ENCODE results near the gene COPZ1. TPM values are rescaled to one million over a fixed set of nuclear protein-coding genes. Genes with fewer than 3 reads are reported as not detected.
A peak's percentile ranks its signal among the peaks of the same experiment; 100 is the strongest.
"Not testable (repeated sequence)": the region's sequence is repeated elsewhere in the genome, so short reads cannot be mapped to it uniquely, and the experiment has no call there.

COPZ1 gene
- total and polyA plus RNA-seq, 8 donors: 14.6 to 133 (median 82.4) TPM

- Histone ChIP-seq H3K4me1 (peaks cover 57 to 78% (median 72%) of the 10 kb centered on the region in 4 donors), H3K36me3 (peaks cover 52 to 66% (median 61%) of the 10 kb centered on the region in 4 donors), H3K4me3 (peak overlapping the region; percentile 64 to 93 (median 72)), H3K9me3 (no peaks in the 10 kb centered on the region), H3K27me3 (no peaks in the 10 kb centered on the region), H3K27ac (peak overlapping the region in 3 of 5 donors; percentile 1 to 91 (median 36))
- DNase-seq: no peak
- intact Hi-C loops (cut with DNase I; ENCODE audit: low total_unique reads): no loop called here
- TF ChIP-seq POLR2A (IDR thresholded peaks at IDR 0.05) (no peak), EP300 (IDR thresholded peaks at IDR 0.05) (no peak), POLR2AphosphoS5 (IDR thresholded peaks at IDR 0.05) (no peak), CTCF (IDR thresholded peaks at IDR 0.05) (no peak)
- WGBS, 5 donors: 14 to 24% (median 17%) methylated on average over 11 of the region's 11 CpGs
These were observed 41.9 kb upstream of the COPZ1 start for GRCh38 chr12:54282949-54283593.

- H3K9me3 ChIP-seq; H3K27me3 ChIP-seq; DNase-seq; intact Hi-C loops (cut with DNase I; ENCODE audit: low total_unique reads): not testable (repeated sequence)
- Histone ChIP-seq H3K36me3 (peaks cover 52 to 76% (median 71%) of the 10 kb centered on the region in 4 donors), H3K27ac (peak overlapping the region in 1 of 5 donors; percentile 91), H3K4me1 (peaks cover 49 to 76% (median 73%) of the 10 kb centered on the region in 4 donors), H3K4me3 (peak overlapping the region; percentile 7 to 93 (median 72))
- WGBS, 5 donors: 12 to 26% (median 20%) methylated on average over 1 to 2 of the region's 2 CpGs
These were observed 40.7 kb upstream of the COPZ1 start for GRCh38 chr12:54284070-54284780.

- 38 to 52% (median 40%) methylated on average over 5 of the region's 5 CpGs for WGBS, 5 donors
- Histone ChIP-seq H3K36me3 (peaks cover 52 to 76% (median 71%) of the 10 kb centered on the region in 4 donors), H3K4me3 (peak overlapping the region in 2 of 4 donors; percentile 72 to 93), H3K9me3 (no peaks in the 10 kb centered on the region), H3K27me3 (no peaks in the 10 kb centered on the region), H3K4me1 (peaks cover 49 to 78% (median 73%) of the 10 kb centered on the region in 4 donors), H3K27ac (peak overlapping the region in 4 of 5 donors; percentile 2 to 49 (median 33))
- DNase-seq: no peak
- intact Hi-C loops (cut with DNase I; ENCODE audit: low total_unique reads): no loop called here
- TF ChIP-seq EP300 (IDR thresholded peaks at IDR 0.05) (no peak), POLR2A (IDR thresholded peaks at IDR 0.05) (no peak), POLR2AphosphoS5 (IDR thresholded peaks at IDR 0.05) (no peak), CTCF (IDR thresholded peaks at IDR 0.05) (peak in 1 of 7 experiments; percentile 9)
These were observed 39.5 kb upstream of the COPZ1 start for GRCh38 chr12:54285150-54286041.

GRCh38 chr12:54286042-54287030 lies 38.6 kb upstream of the COPZ1 start:
- Histone ChIP-seq H3K4me3 (peak overlapping the region in 2 of 4 donors; percentile 72 to 93), H3K27me3 (no peaks in the 10 kb centered on the region), H3K27ac (peak overlapping the region in 3 of 5 donors; percentile 2 to 49 (median 39)), H3K36me3 (peaks cover 52 to 76% (median 71%) of the 10 kb centered on the region in 4 donors), H3K4me1 (peaks cover 49 to 78% (median 72%) of the 10 kb centered on the region in 4 donors), H3K9me3 (no peaks in the 10 kb centered on the region)
- no peak for DNase-seq
- intact Hi-C loops (cut with DNase I; ENCODE audit: low total_unique reads): no loop called here
- 28 to 44% (median 36%) methylated on average over 12 of the region's 12 CpGs for whole genome bisulfite sequencing, 5 donors
- TF ChIP-seq POLR2A (IDR thresholded peaks at IDR 0.05) (no peak), EP300 (IDR thresholded peaks at IDR 0.05) (no peak), POLR2AphosphoS5 (IDR thresholded peaks at IDR 0.05) (peak in 1 of 3 donors; percentile 15)

Data from stomach (tissue), 9 donors.